K562 (cell line): ENCODE results near the gene FCSK. TPM values are rescaled to one million over a fixed set of nuclear protein-coding genes. Genes with fewer than 3 reads are reported as not detected.

ENCODE experiments used
- BHLHE40 ChIP-seq: IDR thresholded peaks from 2 replicates; pipeline ENCODE4 v1.6.1; 2011; ENCODE audit warnings: low read length, improper control_type of control experiment
- NR2F6 ChIP-seq: fragments of 450-650 bp; formaldehyde crosslinking; IDR thresholded peaks from 2 replicates; pipeline ENCODE4 v1.4.0; 2020; ENCODE audit warnings: mild to moderate bottlenecking
- POLR3G ChIP-seq: IDR thresholded peaks from 2 replicates; pipeline ENCODE4 v1.6.1; 2011; ENCODE audit not compliant: insufficient read length, insufficient replicate concordance; ENCODE audit errors: extremely low read depth
- TAF15 ChIP-seq: fragments of 200-400 bp; formaldehyde crosslinking; IDR thresholded peaks from 2 replicates; pipeline ENCODE4 v1.6.1; 2017; ENCODE audit warnings: mild to moderate bottlenecking, low read depth, low read length, moderate library complexity
- ZEB2 ChIP-seq: fragments of 450-650 bp; IDR thresholded peaks from 2 replicates; pipeline ENCODE4 v1.6.1; 2016
- polyA plus RNA-seq, 8 experiments: library from polyadenylated mRNA; depleted of rRNA in 4 of 8; stranded (reverse) in 5 of 8; unstranded in 3 of 8; fragments of >200 nt; fragmentation: Nextera tagmentation in 2 of 8; fragmentation: Illumina TruSeq in 1 of 8; extraction: Ambion mirVana in 2 of 8; extraction: Trizol in 1 of 8; gene quantifications; 2 replicates each; pipeline versions ENCODE4 v1.2.1 to v1.2.3, GENCODE V29; 2011 to 2014; ENCODE audit warnings: inconsistent platforms in 1 of 8, missing spikeins in 1 of 8
- total RNA-seq, 7 experiments: library from RNA; depleted of rRNA in 6 of 7; stranded (reverse); fragments of >200 nt in 6 of 7; fragmentation: Illumina TruSeq in 2 of 7; extraction: Trizol in 2 of 7; gene quantifications; 2 replicates each; pipeline versions ENCODE4 v1.2.1 to v1.2.3, GENCODE V29; 2011 to 2021; ENCODE audit warnings: low replicate concordance in 1 of 7
- TF ChIP-seq, protein P1 (sequence below): fragments of 450-650 bp; IDR thresholded peaks from 2 replicates; pipeline ENCODE4 v1.6.1; 2018; ENCODE audit not compliant: partially characterized antibody
- TF ChIP-seq, protein P2 (sequence below): fragments of 450-650 bp; IDR thresholded peaks from 2 replicates; pipeline ENCODE4 v1.6.1; 2016; ENCODE audit warnings: antibody characterized with exemption
- TF ChIP-seq, protein P3 (sequence below), 2 experiments: fragments of 450-650 bp in 1 of 2; sonication (generic) in 1 of 2; formaldehyde crosslinking in 1 of 2; IDR thresholded peaks; 2 replicates each; pipeline versions ENCODE4 v1.7.1 to v1.9.0; 2016 to 2022; ENCODE audit warnings: inconsistent platforms in 1 of 2, mild to moderate bottlenecking in 1 of 2, missing genetic modification reagents in 1 of 2
- TF ChIP-seq, protein P4 (sequence below): fragments of 250-450 bp; sonication (Bioruptor Pico); IDR thresholded peaks from 2 replicates; pipeline ENCODE4 v1.4.0; 2020; ENCODE audit warnings: mild to moderate bottlenecking

Gene FCSK
- total and polyA plus RNA-seq, 9 of the 15 experiments (the other 6 are each of a cell fraction or from before 2014, with no cell fraction given), result 0.92 to 18.6 (median 8.3) TPM

DNA sequence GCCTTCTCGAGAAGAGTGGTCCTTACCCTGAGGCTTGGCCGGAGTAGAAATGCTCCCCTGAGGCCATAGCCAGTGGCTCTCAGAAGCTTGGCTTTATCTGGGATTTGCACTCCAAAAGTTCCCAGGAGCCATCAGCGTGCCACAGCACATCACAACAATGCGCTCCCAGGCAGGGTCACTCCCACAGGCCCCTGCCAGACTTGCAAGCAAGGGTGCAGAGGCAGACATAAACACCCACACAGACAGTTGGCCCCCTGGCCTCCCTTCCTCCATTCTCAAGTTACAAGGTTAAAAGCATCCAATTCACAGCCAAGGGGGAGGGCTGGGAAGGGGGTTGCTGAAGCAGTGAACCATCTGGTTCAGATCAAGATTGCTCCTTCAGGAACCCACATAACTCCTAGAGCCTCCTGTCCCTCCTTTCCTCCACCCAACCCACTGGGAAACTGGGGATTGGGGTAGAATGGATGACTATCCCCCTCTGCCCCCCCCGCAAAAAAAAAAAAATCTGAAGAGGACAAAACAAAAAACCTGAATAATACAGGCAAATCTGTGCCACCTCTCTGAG, 17.3 kb upstream of the FCSK start (continued):
- TF ChIP-seq POLR3G (no peak), TAF15 (no peak), ZEB2 (0 out of 2 replicates have a peak, but pooled peaks have one; percentile 48), BHLHE40 (peak; percentile 66), NR2F6 (CRISPR knock-in tag) (no peak)
- TF ChIP-seq, protein P1, sequence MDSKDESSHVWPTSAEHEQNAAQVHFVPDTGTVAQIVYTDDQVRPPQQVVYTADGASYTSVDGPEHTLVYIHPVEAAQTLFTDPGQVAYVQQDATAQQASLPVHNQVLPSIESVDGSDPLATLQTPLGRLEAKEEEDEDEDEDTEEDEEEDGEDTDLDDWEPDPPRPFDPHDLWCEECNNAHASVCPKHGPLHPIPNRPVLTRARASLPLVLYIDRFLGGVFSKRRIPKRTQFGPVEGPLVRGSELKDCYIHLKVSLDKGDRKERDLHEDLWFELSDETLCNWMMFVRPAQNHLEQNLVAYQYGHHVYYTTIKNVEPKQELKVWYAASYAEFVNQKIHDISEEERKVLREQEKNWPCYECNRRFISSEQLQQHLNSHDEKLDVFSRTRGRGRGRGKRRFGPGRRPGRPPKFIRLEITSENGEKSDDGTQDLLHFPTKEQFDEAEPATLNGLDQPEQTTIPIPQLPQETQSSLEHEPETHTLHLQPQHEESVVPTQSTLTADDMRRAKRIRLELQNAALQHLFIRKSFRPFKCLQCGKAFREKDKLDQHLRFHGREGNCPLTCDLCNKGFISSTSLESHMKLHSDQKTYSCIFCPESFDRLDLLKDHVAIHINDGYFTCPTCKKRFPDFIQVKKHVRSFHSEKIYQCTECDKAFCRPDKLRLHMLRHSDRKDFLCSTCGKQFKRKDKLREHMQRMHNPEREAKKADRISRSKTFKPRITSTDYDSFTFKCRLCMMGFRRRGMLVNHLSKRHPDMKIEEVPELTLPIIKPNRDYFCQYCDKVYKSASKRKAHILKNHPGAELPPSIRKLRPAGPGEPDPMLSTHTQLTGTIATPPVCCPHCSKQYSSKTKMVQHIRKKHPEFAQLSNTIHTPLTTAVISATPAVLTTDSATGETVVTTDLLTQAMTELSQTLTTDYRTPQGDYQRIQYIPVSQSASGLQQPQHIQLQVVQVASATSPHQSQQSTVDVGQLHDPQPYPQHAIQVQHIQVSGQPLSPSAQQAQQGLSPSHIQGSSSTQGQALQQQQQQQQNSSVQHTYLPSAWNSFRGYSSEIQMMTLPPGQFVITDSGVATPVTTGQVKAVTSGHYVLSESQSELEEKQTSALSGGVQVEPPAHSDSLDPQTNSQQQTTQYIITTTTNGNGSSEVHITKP, result peak; percentile 42
- TF ChIP-seq, protein P2, sequence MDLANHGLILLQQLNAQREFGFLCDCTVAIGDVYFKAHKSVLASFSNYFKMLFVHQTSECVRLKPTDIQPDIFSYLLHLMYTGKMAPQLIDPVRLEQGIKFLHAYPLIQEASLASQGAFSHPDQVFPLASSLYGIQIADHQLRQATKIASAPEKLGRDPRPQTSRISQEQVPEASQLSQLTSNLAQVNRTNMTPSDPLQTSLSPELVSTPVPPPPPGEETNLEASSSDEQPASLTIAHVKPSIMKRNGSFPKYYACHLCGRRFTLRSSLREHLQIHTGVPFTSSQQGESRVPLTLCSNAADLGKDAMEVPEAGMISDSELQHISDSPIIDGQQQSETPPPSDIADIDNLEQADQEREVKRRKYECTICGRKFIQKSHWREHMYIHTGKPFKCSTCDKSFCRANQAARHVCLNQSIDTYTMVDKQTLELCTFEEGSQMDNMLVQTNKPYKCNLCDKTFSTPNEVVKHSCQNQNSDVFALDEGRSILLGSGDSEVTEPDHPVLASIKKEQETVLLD, result 0 out of 2 replicates have a peak, but pooled peaks have one; percentile 31
- TF ChIP-seq, protein P3, sequence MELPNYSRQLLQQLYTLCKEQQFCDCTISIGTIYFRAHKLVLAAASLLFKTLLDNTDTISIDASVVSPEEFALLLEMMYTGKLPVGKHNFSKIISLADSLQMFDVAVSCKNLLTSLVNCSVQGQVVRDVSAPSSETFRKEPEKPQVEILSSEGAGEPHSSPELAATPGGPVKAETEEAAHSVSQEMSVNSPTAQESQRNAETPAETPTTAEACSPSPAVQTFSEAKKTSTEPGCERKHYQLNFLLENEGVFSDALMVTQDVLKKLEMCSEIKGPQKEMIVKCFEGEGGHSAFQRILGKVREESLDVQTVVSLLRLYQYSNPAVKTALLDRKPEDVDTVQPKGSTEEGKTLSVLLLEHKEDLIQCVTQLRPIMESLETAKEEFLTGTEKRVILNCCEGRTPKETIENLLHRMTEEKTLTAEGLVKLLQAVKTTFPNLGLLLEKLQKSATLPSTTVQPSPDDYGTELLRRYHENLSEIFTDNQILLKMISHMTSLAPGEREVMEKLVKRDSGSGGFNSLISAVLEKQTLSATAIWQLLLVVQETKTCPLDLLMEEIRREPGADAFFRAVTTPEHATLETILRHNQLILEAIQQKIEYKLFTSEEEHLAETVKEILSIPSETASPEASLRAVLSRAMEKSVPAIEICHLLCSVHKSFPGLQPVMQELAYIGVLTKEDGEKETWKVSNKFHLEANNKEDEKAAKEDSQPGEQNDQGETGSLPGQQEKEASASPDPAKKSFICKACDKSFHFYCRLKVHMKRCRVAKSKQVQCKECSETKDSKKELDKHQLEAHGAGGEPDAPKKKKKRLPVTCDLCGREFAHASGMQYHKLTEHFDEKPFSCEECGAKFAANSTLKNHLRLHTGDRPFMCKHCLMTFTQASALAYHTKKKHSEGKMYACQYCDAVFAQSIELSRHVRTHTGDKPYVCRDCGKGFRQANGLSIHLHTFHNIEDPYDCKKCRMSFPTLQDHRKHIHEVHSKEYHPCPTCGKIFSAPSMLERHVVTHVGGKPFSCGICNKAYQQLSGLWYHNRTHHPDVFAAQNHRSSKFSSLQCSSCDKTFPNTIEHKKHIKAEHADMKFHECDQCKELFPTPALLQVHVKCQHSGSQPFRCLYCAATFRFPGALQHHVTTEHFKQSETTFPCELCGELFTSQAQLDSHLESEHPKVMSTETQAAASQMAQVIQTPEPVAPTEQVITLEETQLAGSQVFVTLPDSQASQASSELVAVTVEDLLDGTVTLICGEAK (IDR thresholded peaks at IDR 0.05), result no peak
- TF ChIP-seq, protein P3 (CRISPR knock-in tag; IDR thresholded peaks at IDR 0.05), result no peak
- TF ChIP-seq, protein P4, sequence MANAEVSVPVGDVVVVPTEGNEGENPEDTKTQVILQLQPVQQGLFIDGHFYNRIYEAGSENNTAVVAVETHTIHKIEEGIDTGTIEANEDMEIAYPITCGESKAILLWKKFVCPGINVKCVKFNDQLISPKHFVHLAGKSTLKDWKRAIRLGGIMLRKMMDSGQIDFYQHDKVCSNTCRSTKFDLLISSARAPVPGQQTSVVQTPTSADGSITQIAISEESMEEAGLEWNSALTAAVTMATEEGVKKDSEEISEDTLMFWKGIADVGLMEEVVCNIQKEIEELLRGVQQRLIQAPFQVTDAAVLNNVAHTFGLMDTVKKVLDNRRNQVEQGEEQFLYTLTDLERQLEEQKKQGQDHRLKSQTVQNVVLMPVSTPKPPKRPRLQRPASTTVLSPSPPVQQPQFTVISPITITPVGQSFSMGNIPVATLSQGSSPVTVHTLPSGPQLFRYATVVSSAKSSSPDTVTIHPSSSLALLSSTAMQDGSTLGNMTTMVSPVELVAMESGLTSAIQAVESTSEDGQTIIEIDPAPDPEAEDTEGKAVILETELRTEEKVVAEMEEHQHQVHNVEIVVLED (CRISPR knock-in tag), result no peak
